K562 (cell line): Measurements from ENCODE around the gene ADAMTSL2. TPM values are rescaled to one million over a fixed set of nuclear protein-coding genes. Genes with fewer than 3 reads are reported as not detected.

Source experiments
- ATAC-seq: fragments of 200-7000 bp; cut with Tn5 transposase; 3 replicates; pipeline ENCODE4 v1.9.1; 2020; ENCODE audit warnings: moderate library complexity
- BruUV-seq: library from RNA; stranded (reverse); fragments of 400-500 nt; replicated peaks from 2 replicates; lab custom pipeline; 2021; lab: Mats Ljungman, UMichigan
- CTCF ChIA-PET: fragments of 300-600 bp; formaldehyde crosslinking; extraction: SDS; loops from one replicate; lab custom pipeline; 2021; ENCODE audit warnings: low intra/inter-chr PET ratio; lab: Yijun Ruan, JAX
- POLR2A ChIA-PET: fragments of 300-600, 350-650 bp; sonication (Branson Sonifier 250); formaldehyde crosslinking; extraction: SDS; loops from one replicate; lab custom pipeline; 2021; ENCODE audit warnings: antibody characterized with exemption, inconsistent platforms; lab: Yijun Ruan, JAX
- DNase-seq, 4 experiments: peaks; one replicate each; pipeline versions ENCODE4 v3.0.0 to v3.0.0-alpha.2; 2011 to 2018; ENCODE audit warnings: low spot score in 3 of 4, mixed read lengths in 3 of 4; ENCODE audit errors: extremely low read depth in 1 of 4
- FAIRE-seq: peaks from 2 replicates; lab custom pipeline; 2011; peaks lifted over from hg19 to GRCh38; lab: Jason Lieb, UNC
- H2AFZ ChIP-seq: 2 replicates; pipeline ENCODE4 v1.6.0; 2011; ENCODE audit warnings: low read depth, low read length, control low read depth, inconsistent platforms
- H3K27ac ChIP-seq: fragments of 200-600 bp; 3 replicates; pipeline ENCODE4 v1.8.0; 2011; ENCODE audit warnings: low read depth, mild to moderate bottlenecking, control low read depth, inconsistent platforms, low read length, moderate library complexity, mixed read lengths; ENCODE audit errors: extremely low read depth
- H3K27me3 ChIP-seq, 2 experiments: fragments of 300-600 bp in 1 of 2; 2 replicates in 1 of 2; 3 replicates in 1 of 2; pipeline versions ENCODE4 v1.6.0 to v1.8.0; 2011; ENCODE audit warnings: inconsistent platforms in 2 of 2, low read length in 2 of 2, mild to moderate bottlenecking in 1 of 2, mixed read lengths in 1 of 2, moderate library complexity in 1 of 2; ENCODE audit not compliant: control insufficient read depth in 2 of 2, insufficient read depth in 2 of 2
- H3K36me3 ChIP-seq: fragments of 300-600 bp; 3 replicates; pipeline ENCODE4 v1.8.0; 2011; ENCODE audit warnings: mild to moderate bottlenecking, low read length, inconsistent platforms; ENCODE audit not compliant: control insufficient read depth, insufficient read depth
- H3K4me1 ChIP-seq, 2 experiments: fragments of 200-600 bp in 1 of 2; replicated peaks in 1 of 2; 2 replicates in 1 of 2; 3 replicates in 1 of 2; pipeline versions ENCODE4 v1.5.1 to v1.8.0; 2011; ENCODE audit warnings: inconsistent platforms in 2 of 2, low read length in 2 of 2, mild to moderate bottlenecking in 1 of 2, mixed read lengths in 1 of 2, moderate library complexity in 1 of 2; ENCODE audit not compliant: control insufficient read depth in 2 of 2, insufficient read depth in 2 of 2
- H3K4me2 ChIP-seq: 2 replicates; pipeline ENCODE4 v1.6.1; 2011; ENCODE audit warnings: low read length, control low read depth, inconsistent platforms, mixed read lengths; ENCODE audit not compliant: insufficient read depth
- H3K4me3 ChIP-seq: fragments of 200-600 bp; sonication (generic), shearing (Covaris generic); 2 replicates; pipeline ENCODE4 v1.5.1; 2016; ENCODE audit warnings: control low read depth, inconsistent platforms
- H3K79me2 ChIP-seq: fragments of 200-600 bp; 3 replicates; pipeline ENCODE4 v1.8.0; 2011; ENCODE audit warnings: low read length, inconsistent platforms; ENCODE audit not compliant: control insufficient read depth, insufficient read depth
- H3K9ac ChIP-seq, 2 experiments: 2 replicates each; pipeline versions ENCODE4 v1.6.0 to v1.6.1; 2011; ENCODE audit warnings: low read depth in 2 of 2, low read length in 2 of 2, control low read depth in 1 of 2, inconsistent platforms in 1 of 2, mild to moderate bottlenecking in 1 of 2, mixed read lengths in 1 of 2; ENCODE audit not compliant: insufficient read depth in 1 of 2
- H3K9me1 ChIP-seq: one replicate; pipeline ENCODE4 v1.6.0; 2011; ENCODE audit warnings: inconsistent platforms, mild to moderate bottlenecking, low read length, moderate library complexity; ENCODE audit not compliant: control insufficient read depth, insufficient read depth
- H3K9me3 ChIP-seq: replicated peaks from 2 replicates; pipeline ENCODE4 v1.5.1; 2011; ENCODE audit warnings: low read depth, low read length, inconsistent platforms; ENCODE audit not compliant: control insufficient read depth, insufficient read depth
- H4K20me1 ChIP-seq: replicated peaks from 2 replicates; pipeline ENCODE4 v1.6.1; 2011; ENCODE audit warnings: low read length, inconsistent platforms, mixed read lengths; ENCODE audit not compliant: control insufficient read depth, insufficient read depth
- AFF4 ChIP-seq: sonication (generic); formaldehyde crosslinking; IDR thresholded peaks from 2 replicates; pipeline ENCODE4 v1.8.0; 2023; ENCODE audit warnings: mild to moderate bottlenecking, missing genetic modification reagents
- CBX2 ChIP-seq: fragments of 200-600 bp; sonication (generic); IDR thresholded peaks from one replicate; pipeline ENCODE4 v1.6.1; 2012; ENCODE audit warnings: mild to moderate bottlenecking, low read length, inconsistent platforms; ENCODE audit not compliant: insufficient read depth, poor library complexity, severe bottlenecking
- CC2D1A ChIP-seq: fragments of 450-650 bp; IDR thresholded peaks from 2 replicates; pipeline ENCODE4 v1.6.1; 2017; ENCODE audit warnings: mild to moderate bottlenecking
- CHAMP1 ChIP-seq: fragments of 450-650 bp; IDR thresholded peaks from 2 replicates; pipeline ENCODE4 v1.6.1; 2016; ENCODE audit warnings: mild to moderate bottlenecking
- DNMT1 ChIP-seq: fragments of 450-650 bp; IDR thresholded peaks from 2 replicates; pipeline ENCODE4 v1.6.1; 2016; ENCODE audit warnings: antibody characterized with exemption, mild to moderate bottlenecking
- GABPA ChIP-seq: fragments of 200-800 bp; sonication (Bioruptor generic); conservative IDR thresholded peaks from 2 replicates; pipeline ENCODE4 v1.6.1; 2016; ENCODE audit warnings: low read depth, missing genetic modification characterization, missing compliant biosample characterization
- LEF1 ChIP-seq: fragments of 450-650 bp; IDR thresholded peaks from 2 replicates; pipeline ENCODE4 v1.6.1; 2016; ENCODE audit warnings: mild to moderate bottlenecking
- MCM3 ChIP-seq: fragments of 450-650 bp; IDR thresholded peaks from 2 replicates; pipeline ENCODE4 v1.6.1; 2016
- MCM5 ChIP-seq: fragments of 450-650 bp; IDR thresholded peaks from 2 replicates; pipeline ENCODE4 v1.6.1; 2016; ENCODE audit warnings: low read depth
- SFPQ ChIP-seq: fragments of 200-400 bp; formaldehyde crosslinking; IDR thresholded peaks from 2 replicates; pipeline ENCODE4 v1.6.1; 2017; ENCODE audit warnings: mild to moderate bottlenecking, low read depth, low read length, moderate library complexity
- SLC30A9 ChIP-seq: fragments of 250-450 bp; sonication (Bioruptor Pico); IDR thresholded peaks from 2 replicates; pipeline ENCODE4 v1.8.0; 2022; ENCODE audit warnings: mild to moderate bottlenecking, moderate library complexity
- SREBF2 ChIP-seq: sonication (generic); formaldehyde crosslinking; IDR thresholded peaks from 2 replicates; pipeline ENCODE4 v1.4.0; 2020; ENCODE audit warnings: mild to moderate bottlenecking, missing genetic modification reagents
- ZNF212 ChIP-seq: fragments of 450-650 bp; formaldehyde crosslinking; IDR thresholded peaks from 2 replicates; pipeline ENCODE4 v1.4.0; 2020; ENCODE audit warnings: mild to moderate bottlenecking
- ZNF324 ChIP-seq: fragments of 250-450 bp; sonication (Bioruptor Pico); IDR thresholded peaks from 2 replicates; pipeline ENCODE4 v1.4.0; 2020; ENCODE audit warnings: mild to moderate bottlenecking
- WGBS: fragments of 100-300 bp; shearing (Covaris generic); methylation state at CpG from one replicate; pipeline ENCODE4 v1.1.6; 2016; ENCODE audit warnings: low coverage, mixed read lengths; ENCODE audit not compliant: insufficient coverage; ENCODE audit errors: missing lambda C conversion rate; 5-methylcytosine and 5-hydroxymethylcytosine counted together
- in situ Hi-C: fragments of 300-500 bp; cut with MboI; formaldehyde crosslinking; loops from 4 replicates; pipeline ENCODE4 v1.15.0; 2018; ENCODE audit warnings: inconsistent platforms, mixed read lengths
- intact Hi-C: fragments of 100-400 bp; cut with micrococcal nuclease; formaldehyde crosslinking; loops from 2 replicates; pipeline ENCODE4 v1.14.2; 2022
- polyA plus RNA-seq, 8 experiments: library from polyadenylated mRNA; depleted of rRNA in 4 of 8; stranded (reverse) in 5 of 8; unstranded in 3 of 8; fragments of >200 nt; fragmentation: Nextera tagmentation in 2 of 8; fragmentation: Illumina TruSeq in 1 of 8; extraction: Ambion mirVana in 2 of 8; extraction: Trizol in 1 of 8; gene quantifications; 2 replicates each; pipeline versions ENCODE4 v1.2.1 to v1.2.3, GENCODE V29; 2011 to 2014; ENCODE audit warnings: inconsistent platforms in 1 of 8, missing spikeins in 1 of 8
- total RNA-seq, 7 experiments: library from RNA; depleted of rRNA in 6 of 7; stranded (reverse); fragments of >200 nt in 6 of 7; fragmentation: Illumina TruSeq in 2 of 7; extraction: Trizol in 2 of 7; gene quantifications; 2 replicates each; pipeline versions ENCODE4 v1.2.1 to v1.2.3, GENCODE V29; 2011 to 2021; ENCODE audit warnings: low replicate concordance in 1 of 7
- TF ChIP-seq, protein P1 (sequence below): fragments of 250-450 bp; sonication (Bioruptor Pico); IDR thresholded peaks from 2 replicates; pipeline ENCODE4 v1.8.0; 2021; ENCODE audit warnings: moderate library complexity, mild to moderate bottlenecking, inconsistent platforms

Gene ADAMTSL2
- total and polyA plus RNA-seq, 9 of the 15 experiments (the other 6 are each of a cell fraction or from before 2014, with no cell fraction given), result 0.04 TPM; not detected in 8

DNA sequence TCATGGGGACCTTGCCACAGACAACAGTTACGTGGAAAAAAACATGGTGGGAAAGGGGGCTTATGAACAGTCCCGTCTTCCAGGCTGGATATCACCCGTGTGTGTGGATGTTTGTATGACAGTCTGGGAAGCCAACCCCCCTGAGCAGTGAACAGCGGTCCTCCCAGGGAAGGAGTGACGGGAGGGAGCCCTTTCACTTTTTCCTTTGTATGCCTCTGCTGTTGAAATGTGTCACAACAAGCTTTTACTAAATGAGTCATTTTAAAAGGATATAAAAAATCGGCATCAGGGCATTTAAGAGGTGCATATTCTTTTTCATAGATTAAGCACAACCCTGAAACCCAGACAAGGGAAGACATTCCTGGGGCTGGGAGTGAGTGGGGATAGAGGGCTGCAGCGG lies 14.8 kb upstream of the ADAMTSL2 start:
- ATAC-seq, result no peak
- Histone ChIP-seq H3K4me3 (no peak overlapping the region), H3K9me3 (no peaks in the 10 kb centered on the region), H3K9ac (no peak overlapping the region), H4K20me1 (peaks cover 11% of the 10 kb centered on the region), H3K4me1 (peaks cover 0 to 15% of the 10 kb centered on the region in 2 experiments; a peak in 1 of 5 replicates), H2AFZ (no peak overlapping the region), H3K79me2 (no peaks in the 10 kb centered on the region), H3K9me1 (no peaks in the 10 kb centered on the region), H3K4me2 (no peak overlapping the region), H3K36me3 (no peaks in the 10 kb centered on the region), H3K27ac (no peak overlapping the region), H3K27me3 (peaks cover 46 to 92% of the 10 kb centered on the region in 2 experiments)
- FAIRE-seq, result no peak
- BruUV-seq, result no TSS peak
- 0% methylated on average over 7 of the region's 7 CpGs for WGBS
- TF ChIP-seq CBX2 (no peak), CHAMP1 (no peak), SREBF2 (CRISPR knock-in tag) (no peak), ZNF324 (no peak), MCM5 (no peak), ZNF212 (CRISPR knock-in tag) (no peak), LEF1 (no peak), DNMT1 (no peak), AFF4 (CRISPR knock-in tag) (no peak), SFPQ (no peak), GABPA (tag) (no peak), MCM3 (no peak), SLC30A9 (no peak), CC2D1A (no peak)
- TF ChIP-seq, protein P1, sequence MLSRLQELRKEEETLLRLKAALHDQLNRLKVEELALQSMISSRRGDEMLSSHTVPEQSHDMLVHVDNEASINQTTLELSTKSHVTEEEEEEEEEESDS, result no peak
- in situ Hi-C loops, result no loop called here
- intact Hi-C loops, result no loop called here
- ChIA-PET POLR2A (no interaction called here), CTCF (no interaction called here)
- no peak for DNase-seq
